Mesenteric fat pad (tissue), 1 donor: ENCODE results near the gene SMYD3. TPM values are rescaled to one million over a fixed set of nuclear protein-coding genes. Genes with fewer than 3 reads are reported as not detected.

ENCODE experiments used
- DNase-seq: peaks from one replicate; pipeline ENCODE4 v3.0.0-alpha.2; 2020; ENCODE audit warnings: low spot score
- total RNA-seq: library from RNA; stranded (reverse); fragmentation: NEBNext Ultra II Directional; extraction: Animal tissue kit (Norgen Biotek cat#: 25700); gene quantifications from one replicate; pipeline ENCODE4 v1.2.1, GENCODE V29; 2021
- donor health status: DM: yes; HTN: yes; CAD: no.

SMYD3 gene
- total RNA-seq, 1 donor from 2014 or later = 12.4 TPM

DNA sequence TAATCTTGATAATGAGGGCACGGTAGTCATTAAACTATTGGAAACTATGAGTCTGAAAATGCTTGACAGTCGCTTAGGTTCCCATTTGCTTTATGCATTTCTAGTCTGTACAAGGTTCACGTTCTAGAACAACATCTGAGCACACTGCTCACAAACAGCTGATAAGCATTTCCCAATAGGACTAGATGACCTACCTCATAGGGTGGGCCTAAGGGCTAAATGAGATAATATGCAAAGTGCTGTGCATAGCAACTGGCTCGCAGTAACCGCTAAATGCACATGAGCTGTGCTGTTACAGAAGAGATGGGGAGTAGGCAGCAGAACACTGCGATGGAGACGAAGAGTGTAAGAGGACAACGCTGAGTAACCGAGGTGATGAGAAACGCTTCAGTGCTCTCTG lies 628.0 kb downstream of the SMYD3 start:
- no peak for DNase-seq

DNA sequence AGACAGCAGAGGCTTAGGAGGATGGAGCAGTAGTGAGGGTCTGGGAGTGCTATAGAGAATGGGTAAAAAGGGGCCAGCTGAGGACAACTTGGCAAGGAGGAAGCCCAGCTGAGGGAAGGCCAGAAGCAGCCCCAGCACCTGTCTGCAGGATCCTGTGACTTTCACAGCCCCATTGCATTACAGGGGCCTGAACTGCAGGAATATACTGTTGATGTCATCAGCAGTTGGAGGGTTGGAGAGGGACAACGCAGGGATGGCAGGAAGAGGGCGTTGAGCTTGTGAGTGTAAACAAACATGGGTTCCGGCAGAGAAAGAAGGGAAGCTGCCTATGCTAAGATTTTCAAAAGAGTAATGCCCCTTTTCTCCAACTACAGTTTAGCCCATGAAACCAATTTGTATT lies 628.5 kb downstream of the SMYD3 start:
- no peak for DNase-seq

DNA sequence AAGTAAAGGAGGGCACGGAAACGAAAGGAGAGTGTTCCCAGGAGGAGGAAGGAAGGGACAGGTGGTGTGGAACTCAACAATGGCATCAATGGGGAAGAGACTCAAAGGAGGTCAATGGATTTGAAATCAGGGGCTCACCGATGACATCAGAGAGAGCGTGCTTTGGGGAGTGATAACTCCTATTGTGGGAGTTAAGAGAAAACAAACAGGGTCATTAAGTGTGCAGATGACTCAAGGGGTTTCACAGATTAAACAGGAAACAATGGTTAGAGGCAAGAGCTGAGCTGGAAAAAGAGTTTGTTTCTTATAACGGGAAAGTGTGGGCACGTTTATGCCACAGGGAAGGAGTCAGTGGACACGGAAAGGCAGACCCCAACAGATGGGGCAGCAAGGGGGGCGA lies 629.1 kb downstream of the SMYD3 start:
- DNase-seq = no peak

DNA sequence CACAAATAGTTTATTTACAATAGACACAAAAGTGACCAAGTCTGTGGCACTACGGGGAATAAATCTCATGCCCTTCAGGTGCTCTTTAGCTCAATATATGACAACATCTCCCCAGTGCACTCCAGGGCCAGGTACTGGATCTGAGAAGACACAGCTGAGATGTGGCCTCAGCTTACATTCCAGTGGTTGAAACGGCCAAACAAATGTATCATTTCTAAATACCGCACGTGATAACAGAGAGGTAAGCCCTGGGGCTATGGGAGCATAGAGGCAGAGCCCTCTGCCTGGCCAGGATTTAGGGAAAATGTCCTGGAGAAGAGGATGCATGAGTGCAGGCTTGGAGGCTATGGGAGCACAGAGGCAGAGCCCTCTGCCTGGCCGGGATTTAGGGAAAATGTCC lies 630.5 kb downstream of the SMYD3 start:
- no peak for DNase-seq

DNA sequence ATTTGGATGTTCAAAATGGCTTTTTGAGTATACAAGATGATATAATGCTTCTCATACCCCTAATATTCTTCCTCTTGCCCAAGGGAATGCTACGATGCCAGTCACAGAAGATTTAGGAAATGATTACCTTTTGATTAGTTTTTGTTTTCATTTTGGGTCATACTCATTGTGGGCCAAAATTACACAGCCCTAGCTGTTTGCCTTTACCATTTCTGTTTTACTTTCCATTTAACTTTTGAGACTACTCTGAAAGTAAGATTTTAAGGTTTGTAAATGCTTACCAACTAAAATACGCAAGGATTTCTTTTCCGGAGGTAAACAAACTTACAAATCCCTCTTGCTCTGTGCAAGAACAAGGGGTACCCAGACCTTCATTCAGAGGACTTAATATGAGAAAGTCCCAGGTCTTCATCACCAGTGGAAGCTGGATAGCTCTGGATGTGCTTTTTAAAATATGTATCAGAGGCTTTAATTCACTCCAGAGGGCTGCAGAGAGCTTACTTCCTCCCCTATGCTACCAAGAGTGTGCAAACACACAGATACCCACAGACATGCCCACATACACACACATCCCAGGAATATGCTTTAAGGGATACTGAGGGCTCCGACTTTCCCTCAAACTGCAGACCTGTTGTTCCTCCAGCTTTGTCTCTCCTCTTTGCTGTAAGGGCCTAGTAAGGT lies 631.4 kb downstream of the SMYD3 start:
- no peak for DNase-seq

DNA sequence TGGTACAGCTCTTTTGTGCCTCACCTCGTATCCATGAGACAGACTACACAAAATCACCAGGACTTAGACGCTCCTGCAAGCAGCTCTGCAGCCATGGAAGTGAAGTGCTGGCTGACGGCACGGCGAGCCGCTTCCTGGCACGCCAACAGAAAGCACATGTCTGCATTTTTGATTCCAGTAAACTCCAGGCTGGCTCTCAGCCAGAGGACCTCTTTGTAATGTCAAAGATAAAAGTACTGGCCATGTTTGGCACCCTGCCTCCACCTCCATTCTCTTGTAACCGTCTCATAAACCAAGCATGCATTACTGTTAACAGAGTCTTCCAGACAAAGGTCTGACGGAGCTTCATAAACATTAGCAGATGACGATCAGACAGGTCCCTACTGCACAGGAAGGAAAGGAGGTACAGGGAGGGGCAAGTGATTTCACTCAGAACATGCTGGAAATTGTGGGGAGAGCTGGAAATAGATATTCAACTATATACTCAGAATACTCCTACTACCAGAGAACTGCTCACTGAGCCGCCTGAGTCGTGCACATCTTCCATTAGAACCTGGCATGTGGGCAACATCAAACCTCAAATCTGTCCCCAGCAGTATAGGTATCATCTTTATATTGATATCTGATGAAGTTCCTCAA lies 632.0 kb downstream of the SMYD3 start:
- no peak for DNase-seq

DNA sequence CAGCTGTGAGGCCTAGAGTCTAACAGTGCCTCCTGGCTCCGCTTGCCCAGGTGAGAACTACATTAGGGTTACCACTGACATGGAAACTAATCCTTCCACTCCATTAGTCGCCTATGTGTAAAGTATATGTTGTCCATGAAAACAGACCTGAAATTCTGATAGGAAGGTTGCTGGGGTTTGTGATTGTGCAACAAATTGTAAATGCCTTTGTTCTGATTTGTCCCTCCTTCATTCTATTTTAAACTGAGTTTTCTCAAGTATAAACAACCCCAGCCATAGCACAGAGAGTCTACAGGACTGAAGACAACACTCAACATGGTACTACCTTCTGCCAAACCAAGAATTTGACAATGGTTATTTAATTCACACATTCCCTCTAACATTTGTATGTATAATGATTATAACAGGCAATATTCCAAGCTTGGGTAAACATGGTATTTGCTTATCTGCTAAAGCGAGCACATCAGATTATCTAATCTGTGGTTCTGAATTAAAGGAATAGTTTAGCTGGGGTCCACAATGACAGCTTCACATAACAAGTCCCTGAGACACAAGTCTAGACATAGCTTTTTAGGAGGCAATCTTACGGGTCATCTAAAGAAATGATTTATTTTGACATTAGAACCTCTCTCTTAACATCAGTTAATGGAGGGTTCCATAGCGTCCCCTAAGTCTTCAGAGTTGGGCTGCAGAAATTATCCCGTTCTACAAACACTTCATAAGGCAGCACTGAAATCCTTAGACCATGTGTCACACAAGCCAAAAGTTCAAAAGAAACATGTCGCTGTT lies 633.0 kb downstream of the SMYD3 start:
- DNase-seq = no peak

DNA sequence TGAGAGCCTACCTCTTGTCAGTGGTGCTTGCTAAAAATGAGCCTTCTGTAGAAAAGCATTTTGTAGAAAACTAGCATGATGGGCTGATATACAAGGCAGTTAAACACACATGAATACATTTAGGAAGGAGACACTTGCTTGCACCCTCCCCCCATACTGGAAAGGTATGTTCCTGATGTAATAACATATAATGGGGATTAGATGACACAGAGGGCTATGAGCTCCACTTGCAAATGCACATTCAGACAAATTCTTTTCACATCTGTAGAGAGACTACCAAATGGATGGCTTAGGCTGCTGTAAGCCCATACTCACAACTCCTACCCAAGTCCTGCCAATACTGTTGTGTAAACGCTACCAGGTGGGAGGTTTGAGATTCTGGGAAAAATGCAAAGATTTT lies 634.0 kb downstream of the SMYD3 start:
- DNase-seq = no peak

DNA sequence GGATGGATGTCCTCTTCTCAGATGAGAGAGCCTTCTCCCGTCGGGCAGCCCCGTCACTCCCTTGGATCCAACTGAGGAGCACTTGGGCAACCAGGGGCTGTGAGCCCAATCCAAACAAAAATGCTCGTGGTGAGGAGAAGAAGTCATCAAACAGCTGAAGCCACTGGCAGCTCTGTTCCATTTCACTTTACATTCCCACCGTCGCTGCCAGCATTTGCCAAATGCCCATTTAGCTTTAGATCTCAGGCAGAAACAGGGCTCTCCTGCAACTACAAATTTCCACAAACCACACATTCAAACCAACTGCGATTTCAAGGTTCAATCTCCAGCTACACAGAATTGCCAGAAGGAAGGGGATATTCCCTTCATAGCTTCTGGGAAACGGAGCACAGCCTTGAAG lies 634.6 kb downstream of the SMYD3 start:
- no peak for DNase-seq

DNA sequence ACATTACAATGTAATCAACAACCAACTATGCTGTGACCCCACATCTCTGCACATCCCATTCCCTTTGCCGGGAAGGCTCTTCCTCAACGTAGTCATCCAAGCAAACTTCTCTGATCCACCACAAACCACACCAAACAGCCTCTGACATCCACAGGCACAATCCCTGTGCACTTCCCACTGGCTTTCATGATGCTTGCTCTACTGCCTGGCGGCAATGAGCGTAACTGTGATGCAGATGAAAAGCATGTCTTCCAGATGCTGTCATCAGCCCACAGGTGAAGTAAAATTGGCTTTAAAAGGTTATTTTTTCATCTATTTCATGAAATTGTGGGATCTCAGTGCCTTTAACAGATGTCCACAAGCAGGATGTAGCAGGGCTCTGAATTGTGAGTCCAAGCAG lies 635.2 kb downstream of the SMYD3 start:
- DNase-seq = no peak

DNA sequence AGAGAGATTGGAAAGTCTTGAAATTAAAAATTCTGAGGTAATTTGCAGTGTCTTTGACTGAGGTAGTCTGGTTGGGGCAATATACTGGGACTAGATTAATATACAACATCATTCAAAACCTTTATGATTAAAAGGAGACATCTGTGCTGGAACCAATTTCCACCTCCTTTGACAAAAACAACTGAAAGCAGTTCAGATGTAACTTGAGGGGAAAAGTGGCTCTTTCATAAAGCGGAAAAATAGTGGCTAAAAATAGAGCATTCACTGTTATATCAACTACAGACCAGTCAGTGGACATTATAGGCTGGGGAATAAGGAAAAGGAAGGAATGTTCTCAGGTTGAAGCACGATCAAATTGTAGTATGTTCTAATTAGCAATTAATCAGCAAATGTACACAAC lies 635.9 kb downstream of the SMYD3 start:
- DNase-seq = no peak

DNA sequence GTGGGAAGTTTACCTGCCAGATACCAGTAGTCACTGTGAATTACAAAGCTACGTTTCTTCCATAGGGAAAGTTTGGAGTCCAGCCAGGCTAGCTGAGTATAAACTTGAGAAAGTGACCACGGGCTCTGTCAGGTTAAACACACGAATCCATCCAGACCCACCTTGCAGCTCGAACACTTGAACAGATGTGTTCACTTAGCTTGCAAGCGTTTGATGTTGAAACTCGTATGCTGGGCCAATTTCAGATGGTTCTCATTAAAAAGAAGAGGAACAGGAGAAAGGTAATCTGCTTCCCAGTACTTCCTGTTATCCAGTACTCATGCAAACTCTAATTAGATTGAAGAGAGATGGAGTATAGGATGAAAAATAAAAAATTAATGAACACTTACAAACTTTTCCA lies 636.4 kb downstream of the SMYD3 start:
- no peak for DNase-seq

DNA sequence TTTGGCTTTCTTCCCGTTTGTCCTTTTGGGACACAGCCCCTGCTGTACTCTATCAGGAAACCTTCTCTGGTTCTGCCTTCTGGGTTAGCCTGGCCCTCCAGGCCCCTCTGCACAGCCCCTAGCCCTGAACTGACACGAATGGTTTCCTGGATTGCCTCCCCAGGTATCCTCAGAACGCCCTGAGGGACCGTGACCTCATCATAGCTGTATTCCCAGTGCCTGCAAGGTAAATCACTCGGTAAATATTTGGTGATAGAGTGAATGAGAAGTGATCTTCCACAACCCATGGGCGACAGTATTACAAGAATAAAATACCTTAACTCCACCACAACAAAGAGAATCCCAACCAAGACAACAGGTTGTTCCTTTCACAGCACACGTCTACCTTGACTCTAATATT lies 637.2 kb downstream of the SMYD3 start:
- DNase-seq = no peak

DNA sequence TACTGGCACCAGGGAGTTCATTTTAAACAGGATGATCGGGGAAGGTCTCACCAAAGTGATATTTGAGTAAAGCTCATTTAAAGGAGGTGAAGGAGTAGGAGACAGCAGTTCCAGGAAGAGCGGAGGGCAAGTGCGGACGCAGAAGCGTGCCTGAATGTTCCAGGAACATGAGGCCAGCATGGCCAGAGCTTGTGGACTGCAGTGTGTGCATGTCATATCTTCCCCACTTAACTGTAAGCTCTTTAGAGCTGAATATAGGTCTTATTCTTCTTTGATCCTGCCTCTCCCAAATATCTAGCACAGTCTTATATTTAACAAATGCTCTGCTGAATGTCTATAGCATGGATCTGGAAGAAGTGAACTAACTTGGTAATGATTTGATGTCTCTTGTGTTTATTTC lies 639.3 kb downstream of the SMYD3 start:
- no peak for DNase-seq

DNA sequence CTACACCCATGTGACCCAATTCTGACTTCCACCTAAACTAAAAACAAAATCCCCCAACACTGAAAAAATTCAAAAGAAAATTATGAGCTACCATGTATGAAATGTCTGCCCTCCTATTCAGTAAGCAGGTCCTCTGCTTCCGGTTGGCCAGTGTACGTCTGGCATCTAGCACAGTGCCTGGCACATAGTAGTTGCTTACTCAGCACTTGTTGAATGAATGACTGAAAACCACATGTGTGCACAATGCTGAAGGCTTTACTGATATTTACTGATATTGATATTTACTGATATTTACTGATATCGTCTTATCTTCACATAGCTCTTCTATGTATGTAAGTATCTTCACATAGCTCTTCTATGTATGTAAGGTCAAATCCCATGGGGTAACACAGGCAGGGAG lies 642.2 kb downstream of the SMYD3 start:
- no peak for DNase-seq

DNA sequence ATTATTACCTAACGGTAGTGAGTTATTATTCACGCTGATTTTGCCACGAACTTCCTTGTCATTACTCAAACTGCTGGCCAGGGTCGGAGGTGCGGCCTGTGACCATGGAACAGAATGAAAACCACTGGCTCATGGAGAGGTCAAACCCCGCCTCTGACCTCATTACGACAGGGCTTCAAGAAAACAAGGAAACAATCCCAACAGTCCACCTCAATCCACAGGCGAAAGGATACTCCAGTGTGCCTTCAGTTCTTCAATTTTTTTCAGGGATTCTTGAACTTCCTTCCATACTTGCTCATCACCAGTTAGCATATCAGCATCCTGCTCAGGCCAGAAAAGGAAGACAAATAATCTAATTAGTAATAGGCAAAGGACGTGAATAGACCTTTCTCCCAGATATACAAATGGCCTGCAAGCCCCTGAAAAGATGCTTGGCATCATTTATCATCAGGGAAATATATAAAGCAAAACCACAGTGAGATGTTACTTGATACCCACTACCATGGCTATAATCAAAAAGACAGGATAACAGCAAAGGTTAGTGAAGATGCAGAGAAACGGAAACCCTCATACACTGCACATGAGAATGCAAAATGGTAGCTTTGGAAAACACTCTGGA lies 643.4 kb downstream of the SMYD3 start:
- DNase-seq = no peak

DNA sequence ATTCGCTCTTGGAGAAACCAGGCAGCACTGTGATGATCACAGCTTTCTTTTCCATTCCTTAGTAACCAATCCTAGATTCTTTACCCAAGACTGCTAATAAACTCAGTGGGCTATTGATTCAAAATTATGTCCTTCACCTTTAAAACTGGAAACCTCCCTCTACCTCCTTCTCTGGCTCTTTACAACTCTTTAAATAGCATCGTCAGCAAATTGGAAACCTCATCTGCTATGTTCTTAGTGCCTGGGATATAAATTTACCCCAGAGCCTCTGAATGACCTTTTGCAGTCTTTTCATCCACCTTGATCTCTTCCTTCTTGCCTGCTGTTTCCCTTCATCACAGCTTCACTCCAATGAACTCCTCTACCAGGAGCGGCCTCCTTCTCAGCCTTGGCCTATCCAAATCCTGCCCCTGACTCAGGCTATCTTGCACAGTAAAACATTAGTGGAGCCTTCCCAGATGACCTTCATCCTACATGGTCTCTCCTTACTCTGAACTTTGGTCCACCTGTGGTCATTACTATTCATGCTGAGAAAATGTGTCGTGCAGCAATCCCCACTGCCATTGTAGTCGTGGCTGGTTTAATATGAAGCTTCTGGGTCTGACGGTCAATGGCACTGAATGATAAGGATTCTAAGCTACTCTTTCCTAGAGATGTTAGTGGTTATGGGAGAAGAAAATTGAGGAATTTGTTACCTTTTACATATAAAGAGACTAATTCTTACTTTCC lies 644.1 kb downstream of the SMYD3 start:
- no peak for DNase-seq

DNA sequence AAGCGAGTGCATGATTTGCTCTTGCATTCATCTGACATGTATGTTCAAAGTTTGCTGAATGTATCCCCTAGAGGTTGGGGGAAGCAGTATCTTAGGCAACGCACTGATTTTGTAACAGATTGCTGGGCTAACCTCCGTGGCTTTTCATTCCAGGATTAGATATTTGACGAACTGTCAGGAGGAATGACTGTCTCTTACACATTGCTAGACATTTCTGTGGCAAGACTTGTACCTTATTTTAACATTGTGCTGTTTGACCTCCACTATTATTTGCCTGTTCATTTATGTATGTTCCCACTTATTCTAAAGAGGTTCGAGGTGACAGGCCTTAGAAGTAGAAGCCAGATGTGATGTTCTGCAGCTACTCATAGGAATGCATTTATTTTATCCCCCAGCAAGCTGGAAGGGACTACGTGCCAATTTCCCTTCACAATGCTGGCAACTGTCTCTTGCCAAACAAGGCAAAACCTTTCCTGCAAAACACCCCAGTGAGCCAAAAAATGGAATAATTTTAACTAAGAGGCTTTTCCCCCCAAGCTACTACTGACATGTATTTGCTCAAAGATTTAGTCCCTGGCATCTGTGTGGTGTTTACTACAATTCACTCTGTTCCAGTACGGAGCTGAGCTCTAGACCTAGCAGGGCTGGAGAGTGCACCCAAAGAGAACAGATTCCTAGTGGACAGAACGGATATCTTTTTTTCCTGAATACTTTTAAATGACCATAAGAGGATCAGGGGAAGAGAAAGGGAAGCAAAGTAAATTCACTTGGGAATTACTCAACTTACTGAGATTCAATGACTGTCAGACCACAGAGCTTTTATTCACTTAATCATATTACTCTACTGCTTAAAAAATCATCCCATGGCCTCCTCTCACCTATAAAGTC lies 646.2 kb downstream of the SMYD3 start:
- no peak for DNase-seq

DNA sequence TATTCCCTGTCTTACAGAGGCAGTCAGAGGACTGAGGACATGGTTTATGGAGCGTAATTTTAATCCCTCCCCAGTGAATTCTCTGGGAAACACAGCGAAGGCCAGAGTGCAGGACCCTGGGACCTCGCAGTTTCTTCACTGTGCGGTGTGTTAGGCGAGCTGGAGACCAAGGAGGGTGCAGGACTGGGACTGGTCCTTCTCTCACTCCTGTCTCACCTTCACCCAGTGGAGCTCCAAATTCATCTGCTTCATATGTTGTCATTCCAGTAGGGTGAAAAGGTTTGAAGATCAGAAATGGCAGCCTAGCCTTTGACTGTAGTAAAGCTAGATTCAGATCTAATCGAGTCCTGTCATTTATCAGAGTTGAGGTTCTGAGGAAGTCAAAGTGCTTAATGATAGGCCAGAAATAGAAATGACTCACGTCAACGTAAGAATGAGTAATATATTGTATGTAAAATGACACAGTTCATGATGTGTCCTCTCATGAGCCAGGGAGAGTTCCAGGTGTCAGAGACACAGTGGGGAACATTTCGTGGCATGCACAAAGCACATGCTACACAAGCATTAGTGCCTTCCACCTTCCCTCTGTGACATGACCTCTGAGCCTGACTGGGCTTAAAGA lies 647.5 kb downstream of the SMYD3 start:
- DNase-seq = no peak
